GM21576 (cell line): ENCODE data around the gene CAND1.
A peak's percentile ranks its signal among the peaks of the same experiment; 100 is the strongest.

Experiments used
- ATAC-seq: cut with Tn5 transposase; IDR thresholded peaks from one replicate; pipeline ENCODE4 v1.9.1; 2021; ENCODE audit warnings: mild to moderate bottlenecking, moderate library complexity; ENCODE audit not compliant: unreplicated experiment

The CAND1 gene

GRCh38 chr12:67268896-67269632, at the start of gene CAND1:
TSS of gene CAND1 (plus strand) at chr12:67269358. CDS start at chr12:67269718, 360 bp downstream.
- peak; percentile 79 for ATAC-seq

GRCh38 chr12:67220065-67220464, 49.1 kb upstream of the CAND1 start:
- no peak for ATAC-seq

- ATAC-seq = no peak
These were observed 46.9 kb upstream of the CAND1 start for GRCh38 chr12:67222302-67222701.

GRCh38 chr12:67223225-67223624, 45.9 kb upstream of the CAND1 start:
- no peak for ATAC-seq

GRCh38 chr12:67237231-67237630, 31.9 kb upstream of the CAND1 start:
- ATAC-seq = no peak

- ATAC-seq = no peak
These were observed 30.1 kb upstream of the CAND1 start for GRCh38 chr12:67239061-67239460.

GRCh38 chr12:67241482-67241881, 27.7 kb upstream of the CAND1 start:
- no peak for ATAC-seq

- ATAC-seq = no peak
These were observed 25.9 kb upstream of the CAND1 start for GRCh38 chr12:67243260-67243659.

- no peak for ATAC-seq
These were observed 23.6 kb upstream of the CAND1 start for GRCh38 chr12:67245571-67245970.

GRCh38 chr12:67251012-67251411, 18.1 kb upstream of the CAND1 start:
- no peak for ATAC-seq

GRCh38 chr12:67254372-67255026, 14.7 kb upstream of the CAND1 start:
- no peak for ATAC-seq

GRCh38 chr12:67256649-67257048, 12.5 kb upstream of the CAND1 start:
- no peak for ATAC-seq

- no peak for ATAC-seq
These were observed 5.7 kb upstream of the CAND1 start for GRCh38 chr12:67263471-67263870.

GRCh38 chr12:67268335-67268895, 743 bp upstream of the CAND1 start:
- peak; percentile 80 for ATAC-seq

- no peak for ATAC-seq
These were observed 745 bp downstream of the CAND1 start for GRCh38 chr12:67269633-67270573.

- ATAC-seq = no peak
These were observed 1.5 kb downstream of the CAND1 start for GRCh38 chr12:67270622-67271021.

- ATAC-seq = no peak
These were observed 2.8 kb downstream of the CAND1 start for GRCh38 chr12:67271976-67272375.

- ATAC-seq = peak; percentile 29
These were observed 5.0 kb downstream of the CAND1 start for GRCh38 chr12:67274186-67274585.

GRCh38 chr12:67275380-67275913, 6.3 kb downstream of the CAND1 start:
- ATAC-seq = no peak

GRCh38 chr12:67276421-67276820, 7.3 kb downstream of the CAND1 start:
- ATAC-seq = no peak

GRCh38 chr12:67279637-67280036, 10.5 kb downstream of the CAND1 start:
- ATAC-seq = no peak
